HepG2 (cell line): ENCODE data around the gene ABHD1.
"Not testable (repeated sequence)": the region's sequence is repeated elsewhere in the genome, so short reads cannot be mapped to it uniquely, and the experiment has no call there.

Experiments used
- CEBPB ChIP-seq: IDR thresholded peaks from 2 replicates; pipeline ENCODE4 v1.6.1; 2011; ENCODE audit warnings: low read depth, low read length, improper control_type of control experiment, borderline replicate concordance
- STAT6 ChIP-seq: sonication (generic); formaldehyde crosslinking; IDR thresholded peaks from 2 replicates; pipeline ENCODE4 v1.4.0; 2020; ENCODE audit warnings: missing genetic modification reagents, mild to moderate bottlenecking, borderline replicate concordance
- ZSCAN20 ChIP-seq: sonication (generic); formaldehyde crosslinking; IDR thresholded peaks from 2 replicates; pipeline ENCODE4 v1.4.0; 2020; ENCODE audit warnings: missing genetic modification reagents, mild to moderate bottlenecking, borderline replicate concordance

- TF ChIP-seq CEBPB; ZSCAN20 (CRISPR knock-in tag); STAT6: not testable (repeated sequence)
Measured at GRCh38 chr2:27111392-27112078, 12.1 kb upstream of the ABHD1 start.
